HepG2 (cell line): ENCODE results near the gene PRKCI. TPM values are rescaled to one million over a fixed set of nuclear protein-coding genes. Genes with fewer than 3 reads are reported as not detected.
A peak's percentile ranks its signal among the peaks of the same experiment; 100 is the strongest.

ENCODE experiments used
- ARID5B ChIP-seq: IDR thresholded peaks from 2 replicates; pipeline ENCODE4 v1.4.0; 2020; ENCODE audit warnings: mild to moderate bottlenecking, missing genetic modification reagents
- ASH2L ChIP-seq: fragments of 300-600, 200-600 bp; sonication (generic); IDR thresholded peaks from 2 replicates; pipeline ENCODE4 v1.7.0; 2017; ENCODE audit warnings: low read depth, mild to moderate bottlenecking, moderate library complexity, mixed read lengths, low read length; ENCODE audit not compliant: insufficient read length
- ATF2 ChIP-seq: sonication (generic); formaldehyde crosslinking; IDR thresholded peaks from 2 replicates; pipeline ENCODE4 v1.4.0; 2020; ENCODE audit warnings: missing genetic modification reagents
- GABPB1 ChIP-seq: IDR thresholded peaks from 2 replicates; pipeline ENCODE4 v1.6.1; 2016; ENCODE audit warnings: mild to moderate bottlenecking, missing genetic modification reagents, moderate library complexity, missing compliant biosample characterization
- GATA4 ChIP-seq: sonication (generic); IDR thresholded peaks from 2 replicates; pipeline ENCODE4 v1.6.1; 2016; ENCODE audit warnings: antibody characterized with exemption, low read depth, borderline replicate concordance
- HMG20A ChIP-seq: IDR thresholded peaks from 2 replicates; pipeline ENCODE4 v1.6.1; 2016; ENCODE audit warnings: borderline replicate concordance
- IKZF1 ChIP-seq: fragments of 450-650 bp; IDR thresholded peaks from 2 replicates; pipeline ENCODE4 v1.7.1; 2016
- JARID2 ChIP-seq: sonication (generic); formaldehyde crosslinking; IDR thresholded peaks from 2 replicates; pipeline ENCODE4 v1.8.1; 2023; ENCODE audit warnings: missing genetic modification reagents, inconsistent platforms; ENCODE audit not compliant: insufficient replicate concordance
- KDM4B ChIP-seq: sonication (generic); formaldehyde crosslinking; IDR thresholded peaks from 2 replicates; pipeline ENCODE4 v1.4.0; 2020; ENCODE audit warnings: missing genetic modification reagents
- LRRFIP1 ChIP-seq: sonication (generic); formaldehyde crosslinking; conservative IDR thresholded peaks from 2 replicates; pipeline ENCODE4 v1.4.0; 2020; ENCODE audit warnings: missing genetic modification reagents
- MIER3 ChIP-seq: IDR thresholded peaks from 2 replicates; pipeline ENCODE4 v1.6.1; 2016; ENCODE audit warnings: missing compliant biosample characterization, borderline replicate concordance
- MTF1 ChIP-seq: sonication (generic); formaldehyde crosslinking; IDR thresholded peaks from 2 replicates; pipeline ENCODE4 v1.5.0; 2020; ENCODE audit warnings: missing genetic modification reagents
- MTF2 ChIP-seq: sonication (generic); formaldehyde crosslinking; IDR thresholded peaks from 2 replicates; pipeline ENCODE4 v1.5.0; 2020; ENCODE audit warnings: missing genetic modification reagents, borderline replicate concordance
- PITX1 ChIP-seq: sonication (generic); formaldehyde crosslinking; IDR thresholded peaks from 2 replicates; pipeline ENCODE4 v1.5.1; 2020; ENCODE audit warnings: mild to moderate bottlenecking, missing genetic modification reagents
- RARA ChIP-seq: IDR thresholded peaks from 2 replicates; pipeline ENCODE4 v1.6.1; 2016; ENCODE audit warnings: missing genetic modification reagents, missing compliant biosample characterization
- SATB2 ChIP-seq: sonication (generic); formaldehyde crosslinking; IDR thresholded peaks from 2 replicates; pipeline ENCODE4 v1.5.0; 2020; ENCODE audit warnings: missing genetic modification reagents
- SMC3 ChIP-seq: IDR thresholded peaks from 2 replicates; pipeline ENCODE4 v1.6.1; 2011; ENCODE audit warnings: low read length, improper control_type of control experiment
- ZBTB14 ChIP-seq: sonication (generic); formaldehyde crosslinking; IDR thresholded peaks from 2 replicates; pipeline ENCODE4 v1.4.0; 2020; ENCODE audit warnings: missing genetic modification reagents
- ZFP36L2 ChIP-seq: sonication (generic); formaldehyde crosslinking; IDR thresholded peaks from 2 replicates; pipeline ENCODE4 v1.4.0; 2020; ENCODE audit warnings: missing genetic modification reagents
- ZNF354B ChIP-seq: sonication (generic); formaldehyde crosslinking; IDR thresholded peaks from 2 replicates; pipeline ENCODE4 v1.8.0; 2022; ENCODE audit warnings: mild to moderate bottlenecking, missing genetic modification reagents
- ZNF569 ChIP-seq: sonication (generic); formaldehyde crosslinking; IDR thresholded peaks from 2 replicates; pipeline ENCODE4 v1.5.0; 2020; ENCODE audit warnings: mild to moderate bottlenecking, missing genetic modification reagents, moderate library complexity, borderline replicate concordance
- ZNF660 ChIP-seq: sonication (generic); formaldehyde crosslinking; IDR thresholded peaks from 2 replicates; pipeline ENCODE4 v1.5.1; 2020; ENCODE audit warnings: mild to moderate bottlenecking, low read depth, missing genetic modification reagents, borderline replicate concordance
- polyA plus RNA-seq, 8 experiments: library from polyadenylated mRNA; depleted of rRNA in 3 of 8; stranded (reverse) in 7 of 8; unstranded in 1 of 8; fragments of >200 nt; fragmentation: Illumina TruSeq in 4 of 8; extraction: Trizol in 4 of 8; gene quantifications; 2 replicates each; pipeline versions ENCODE4 v1.2.1 to v1.2.3, GENCODE V29; 2011 to 2016; ENCODE audit warnings: low read depth in 4 of 8, missing spikeins in 1 of 8, mixed read lengths in 1 of 8; ENCODE audit not compliant: insufficient read depth in 1 of 8
- total RNA-seq, 5 experiments: library from RNA; depleted of rRNA; stranded (reverse); fragments of >200 nt; fragmentation: Illumina TruSeq; extraction: Trizol; gene quantifications; 2 replicates each; pipeline ENCODE4 v1.2.3, GENCODE V29; 2016; ENCODE audit warnings: low read depth in 1 of 5

Gene PRKCI
- total and polyA plus RNA-seq, 2 of the 13 experiments (the other 11 are each of a cell fraction or from before 2014, with no cell fraction given), result 17.2 to 30.4 TPM

GRCh38 chr3:170221924-170222646, at the start of gene PRKCI (continued):
- TF ChIP-seq PITX1 (CRISPR knock-in tag) (no peak; the same call in 1 of the 2 replicates), MIER3 (CRISPR knock-in tag) (peak; percentile 15; the same call in 1 of the 2 replicates), MTF1 (no peak), ASH2L (peak; percentile 66), ZNF354B (CRISPR knock-in tag) (peak; percentile 78; the same call in 1 of the 2 replicates), IKZF1 (no peak), GATA4 (no peak), ZBTB14 (CRISPR knock-in tag) (no peak), ATF2 (CRISPR knock-in tag) (peak; percentile 74), MTF2 (CRISPR knock-in tag) (0 out of 2 replicates have a peak, but pooled peaks have one; percentile 40), GABPB1 (CRISPR knock-in tag) (peak; percentile 75), SMC3 (no peak), HMG20A (no peak), SATB2 (CRISPR knock-in tag) (no peak), LRRFIP1 (CRISPR knock-in tag) (no peak), JARID2 (CRISPR knock-in tag) (no peak), ZFP36L2 (CRISPR knock-in tag) (no peak), ZNF660 (CRISPR knock-in tag) (no peak), KDM4B (0 out of 2 replicates have a peak, but pooled peaks have one; percentile 23), ZNF569 (CRISPR knock-in tag) (no peak), ARID5B (CRISPR knock-in tag) (peak; percentile 56; the same call in 1 of the 2 replicates), RARA (CRISPR knock-in tag) (0 out of 2 replicates have a peak, but pooled peaks have one; percentile 27)
